ENCODE results near the gene SSPN.

The SSPN gene

DNA sequence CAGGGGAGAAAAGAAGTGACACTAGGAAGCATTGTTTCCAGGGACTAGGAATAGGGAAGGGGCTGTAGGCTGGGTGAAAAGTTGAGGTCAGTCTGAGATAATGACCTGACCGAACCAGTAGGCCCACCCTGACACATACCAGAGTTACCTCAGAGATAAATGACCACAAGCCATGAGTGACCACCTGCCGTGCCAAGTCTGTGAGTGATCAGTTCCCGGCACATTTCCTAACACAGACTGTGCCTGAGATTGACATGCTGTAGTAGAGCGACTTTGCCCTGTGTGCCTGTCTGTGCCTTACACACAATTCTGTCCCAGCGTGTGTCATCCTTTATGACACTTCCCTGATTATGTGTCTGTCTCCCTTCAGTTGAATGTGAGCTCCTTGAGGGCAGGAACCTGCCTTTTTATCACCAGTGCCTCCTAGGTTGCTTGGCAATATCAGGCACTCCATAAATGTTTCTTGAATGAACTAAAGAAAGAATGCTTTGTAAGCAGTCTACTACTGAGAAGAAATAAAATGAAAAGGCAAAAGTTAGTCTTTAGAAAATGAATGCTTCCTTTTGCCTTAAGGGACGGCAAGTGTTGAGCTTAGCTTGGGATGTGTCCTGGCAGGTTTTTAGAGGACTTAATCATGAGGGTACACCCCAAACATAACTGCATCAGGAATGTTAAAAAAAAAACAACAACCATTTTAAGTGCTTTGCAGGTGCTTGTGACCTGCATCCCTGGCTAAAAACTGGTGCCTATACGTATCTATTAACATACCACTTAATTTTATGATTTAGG, 9.6 kb upstream of the SSPN start:
- Histone ChIP-seq H3K9ac (ENCODE audit: low read depth, low read length) (no peak overlapping the region), H3K27ac (ENCODE audit: low read length) (no peak overlapping the region)

GRCh38 chr12:26187014-26187798, 8.2 kb upstream of the SSPN start:
- DNase-seq (no peak), ATAC-seq (ENCODE audit: insufficient read depth, low read depth) (no peak)
- Histone ChIP-seq H2AFZ (ENCODE audit: low read depth, low read length) (no peak overlapping the region), H3K27me3 (ENCODE audit: insufficient read depth, low read length, poor library complexity) (peaks cover 9% of the 10 kb centered on the region), H3K4me1 (ENCODE audit: insufficient read depth, low read length) (no peaks in the 10 kb centered on the region), H4K20me1 (ENCODE audit: insufficient read depth, low read length) (no peaks in the 10 kb centered on the region), H3K4me3 (ENCODE audit: low read depth in 1 of 2, low read length in 2 of 2) (no peak overlapping the region), H3K36me3 (ENCODE audit: insufficient read depth, low read length) (no peaks in the 10 kb centered on the region), H3K79me2 (ENCODE audit: insufficient read depth, low read length) (no peaks in the 10 kb centered on the region), H3K9me3 (ENCODE audit: insufficient read depth, low read length, severe bottlenecking) (no peaks in the 10 kb centered on the region), H3K4me2 (ENCODE audit: insufficient read depth, low read length) (no peak overlapping the region), H3K9ac (ENCODE audit: low read depth, low read length) (no peak overlapping the region), H3K27ac (ENCODE audit: low read length) (no peak overlapping the region)
- TF ChIP-seq EZH2 (IDR thresholded peaks at IDR 0.05; ENCODE audit: borderline replicate concordance, low read depth, low read length, severe bottlenecking) = no peak
- no peak for TF ChIP-seq CTCF (IDR thresholded peaks at IDR 0.05; ENCODE audit: borderline replicate concordance, extremely low read depth, low read length, poor library complexity, severe bottlenecking)

More for the DNA sequence above, 9.6 kb upstream of the SSPN start:
- Histone ChIP-seq H3K9me3 (ENCODE audit: insufficient read depth, low read length, severe bottlenecking) (no peaks in the 10 kb centered on the region), H3K4me1 (ENCODE audit: insufficient read depth, low read length) (no peaks in the 10 kb centered on the region), H3K4me3 (ENCODE audit: low read depth in 1 of 2, low read length in 2 of 2) (no peak overlapping the region), H3K36me3 (ENCODE audit: insufficient read depth, low read length) (no peaks in the 10 kb centered on the region), H4K20me1 (ENCODE audit: insufficient read depth, low read length) (no peaks in the 10 kb centered on the region), H3K79me2 (ENCODE audit: insufficient read depth, low read length) (no peaks in the 10 kb centered on the region), H2AFZ (ENCODE audit: low read depth, low read length) (no peak overlapping the region), H3K27me3 (ENCODE audit: insufficient read depth, low read length, poor library complexity) (peaks cover 21% of the 10 kb centered on the region), H3K4me2 (ENCODE audit: insufficient read depth, low read length) (no peak overlapping the region)
- no peak for DNase-seq
- ATAC-seq (ENCODE audit: insufficient read depth, low read depth) = no peak
- no peak for TF ChIP-seq EZH2 (IDR thresholded peaks at IDR 0.05; ENCODE audit: borderline replicate concordance, low read depth, low read length, severe bottlenecking)
- TF ChIP-seq CTCF (IDR thresholded peaks at IDR 0.05; ENCODE audit: borderline replicate concordance, extremely low read depth, low read length, poor library complexity, severe bottlenecking) = no peak

DNA sequence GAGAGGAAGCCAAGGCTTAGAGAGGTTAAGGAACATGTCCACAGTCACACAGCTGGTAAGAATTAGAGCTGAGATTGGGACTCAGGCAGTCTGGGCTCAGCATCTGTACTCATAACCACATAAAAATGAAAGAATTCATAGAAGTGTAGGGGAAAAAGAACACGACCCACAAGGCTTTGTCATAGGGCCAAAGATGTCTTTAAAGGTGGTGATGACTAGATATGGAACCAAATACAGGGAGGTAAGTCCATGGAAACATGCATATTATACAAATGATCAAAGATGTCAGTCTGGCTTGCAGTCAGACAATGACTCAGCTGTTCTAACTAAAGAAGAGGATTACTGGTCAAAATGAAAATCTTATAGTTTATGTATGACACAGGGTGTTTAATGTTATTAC, 7.2 kb upstream of the SSPN start:
- H3K4me2 ChIP-seq (ENCODE audit: insufficient read depth, low read length) = no peak overlapping the region
- H3K27me3 ChIP-seq (ENCODE audit: insufficient read depth, low read length, poor library complexity) = peaks cover 13% of the 10 kb centered on the region
- DNase-seq (no peak), ATAC-seq (ENCODE audit: insufficient read depth, low read depth) (no peak)
- H3K9me3 ChIP-seq (ENCODE audit: insufficient read depth, low read length, severe bottlenecking) = no peaks in the 10 kb centered on the region
- no peak overlapping the region for H2AFZ ChIP-seq (ENCODE audit: low read depth, low read length)
- H3K4me1 ChIP-seq (ENCODE audit: insufficient read depth, low read length) = no peaks in the 10 kb centered on the region
- H3K79me2 ChIP-seq (ENCODE audit: insufficient read depth, low read length) = no peaks in the 10 kb centered on the region
- H4K20me1 ChIP-seq (ENCODE audit: insufficient read depth, low read length) = no peaks in the 10 kb centered on the region
- H3K36me3 ChIP-seq (ENCODE audit: insufficient read depth, low read length) = no peaks in the 10 kb centered on the region
- H3K4me3 ChIP-seq (ENCODE audit: low read depth in 1 of 2, low read length in 2 of 2) = no peak overlapping the region
- H3K9ac ChIP-seq (ENCODE audit: low read depth, low read length) = no peak overlapping the region
- no peak for TF ChIP-seq EZH2 (IDR thresholded peaks at IDR 0.05; ENCODE audit: borderline replicate concordance, low read depth, low read length, severe bottlenecking)
- TF ChIP-seq CTCF (IDR thresholded peaks at IDR 0.05; ENCODE audit: borderline replicate concordance, extremely low read depth, low read length, poor library complexity, severe bottlenecking) = no peak
- no peak overlapping the region for H3K27ac ChIP-seq (ENCODE audit: low read length)
